ENCODE data around the gene STXBP6. TPM values are rescaled to one million over a fixed set of nuclear protein-coding genes. Genes with fewer than 3 reads are reported as not detected.
"Not testable (repeated sequence)": the region's sequence is repeated elsewhere in the genome, so short reads cannot be mapped to it uniquely, and the experiment has no call there.

Gene STXBP6
- total RNA-seq, 1 donor from 2014 or later = not detected

- Mint-ChIP-seq H3K36me3 (ENCODE audit: low read depth) (no peaks in the 10 kb centered on the region), H3K4me3 (no peak overlapping the region), H3K9me3 (no peaks in the 10 kb centered on the region), H3K4me1 (peaks cover 2% of the 10 kb centered on the region), H3K27me3 (peaks cover 2% of the 10 kb centered on the region), H3K27ac (no peak overlapping the region)
- intact Hi-C loops (cut with micrococcal nuclease) = no loop called here
- no peak for DNase-seq
Measured at GRCh38 chr14:24801024-24801423, 248.9 kb downstream of the STXBP6 start.

GRCh38 chr14:24798911-24799462 is 251.0 kb downstream of the STXBP6 start:
- no peak overlapping the region for H3K27ac Mint-ChIP-seq
- no peak for DNase-seq
- H3K4me3 Mint-ChIP-seq = no peak overlapping the region
- H3K27me3 Mint-ChIP-seq = peaks cover 2% of the 10 kb centered on the region
- H3K36me3 Mint-ChIP-seq (ENCODE audit: low read depth) = no peaks in the 10 kb centered on the region
- no peaks in the 10 kb centered on the region for H3K9me3 Mint-ChIP-seq
- peaks cover 2% of the 10 kb centered on the region for H3K4me1 Mint-ChIP-seq
- intact Hi-C loops (cut with micrococcal nuclease) = no loop called here

DNA sequence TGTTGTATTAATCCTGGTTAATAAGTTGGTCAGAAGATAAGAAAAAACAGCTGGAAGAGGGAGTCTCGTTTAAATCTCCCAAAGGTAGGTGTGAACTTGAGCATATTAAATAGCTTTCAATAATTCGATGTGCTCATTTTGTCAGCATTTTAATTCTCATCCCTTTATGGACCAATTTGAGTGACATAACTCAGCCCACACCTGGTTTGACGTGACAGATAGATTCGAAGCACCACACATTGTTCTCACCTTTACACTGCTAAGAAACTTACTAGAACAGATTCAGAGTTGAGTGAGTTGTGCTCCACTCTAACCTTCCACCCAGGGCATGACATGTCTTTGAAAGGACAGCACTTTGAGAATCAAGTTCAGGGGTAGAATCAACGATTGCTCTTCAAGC is 254.5 kb downstream of the STXBP6 start:
- Mint-ChIP-seq H3K4me1 (peaks cover 2% of the 10 kb centered on the region), H3K36me3 (ENCODE audit: low read depth) (no peaks in the 10 kb centered on the region), H3K9me3 (no peaks in the 10 kb centered on the region), H3K27me3 (peaks cover 2% of the 10 kb centered on the region), H3K27ac (no peak overlapping the region), H3K4me3 (no peak overlapping the region)
- DNase-seq = no peak
- intact Hi-C loops (cut with micrococcal nuclease) = no loop called here

DNA sequence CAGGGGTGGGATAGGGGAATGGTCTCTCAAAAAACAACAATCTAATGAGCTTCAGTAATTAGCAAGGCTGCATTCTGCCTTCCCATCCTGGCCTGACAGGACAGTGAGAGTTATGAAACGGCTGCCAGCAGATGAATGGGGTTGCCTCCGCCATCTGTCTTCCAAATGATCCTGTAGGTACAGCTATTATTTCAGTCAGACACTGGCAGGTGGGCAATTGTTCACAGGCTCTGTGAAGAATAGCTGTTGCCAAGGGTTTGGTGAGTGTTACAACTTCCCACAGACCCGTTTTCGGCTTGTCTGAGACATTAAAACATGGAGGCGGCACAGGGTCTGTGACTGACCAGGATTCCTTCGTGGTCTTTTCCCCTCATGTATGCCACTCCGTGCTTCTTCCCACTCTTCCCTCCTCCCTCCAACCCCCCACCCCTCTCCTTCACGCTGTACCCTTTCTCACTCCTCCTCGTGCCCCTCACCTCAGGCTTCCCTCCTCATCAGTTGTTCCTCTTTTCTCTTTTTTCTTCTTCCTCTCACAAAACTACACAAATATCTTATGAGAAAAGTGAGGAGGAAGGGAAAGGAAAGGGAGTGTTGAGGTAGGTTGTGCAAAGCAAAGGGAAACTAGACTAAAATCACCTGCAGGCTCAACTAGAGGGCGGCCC is 255.2 kb downstream of the STXBP6 start:
- intact Hi-C loops (cut with micrococcal nuclease) = no loop called here
- no peak overlapping the region for H3K27ac Mint-ChIP-seq
- no peaks in the 10 kb centered on the region for H3K36me3 Mint-ChIP-seq (ENCODE audit: low read depth)
- H3K4me3 Mint-ChIP-seq = no peak overlapping the region
- H3K4me1 Mint-ChIP-seq = peaks cover 2% of the 10 kb centered on the region
- H3K27me3 Mint-ChIP-seq = peaks cover 4% of the 10 kb centered on the region
- no peak for DNase-seq
- H3K9me3 Mint-ChIP-seq = no peaks in the 10 kb centered on the region

GRCh38 chr14:24790196-24790595 is 259.8 kb downstream of the STXBP6 start:
- DNase-seq = no peak
- Mint-ChIP-seq H3K36me3 (ENCODE audit: low read depth) (no peaks in the 10 kb centered on the region), H3K27ac (no peak overlapping the region), H3K4me3 (no peak overlapping the region), H3K9me3 (no peaks in the 10 kb centered on the region), H3K4me1 (no peaks in the 10 kb centered on the region), H3K27me3 (peaks cover 13% of the 10 kb centered on the region)
- intact Hi-C loops (cut with micrococcal nuclease) = no loop called here

GRCh38 chr14:24789378-24789884 is 260.5 kb downstream of the STXBP6 start:
- Mint-ChIP-seq H3K4me1 (no peaks in the 10 kb centered on the region), H3K4me3 (no peak overlapping the region), H3K27me3 (peaks cover 13% of the 10 kb centered on the region), H3K36me3 (ENCODE audit: low read depth) (no peaks in the 10 kb centered on the region), H3K27ac (no peak overlapping the region), H3K9me3 (no peaks in the 10 kb centered on the region)
- intact Hi-C loops (cut with micrococcal nuclease) = no loop called here
- DNase-seq = no peak

GRCh38 chr14:24785698-24786097 is 264.2 kb downstream of the STXBP6 start:
- no peaks in the 10 kb centered on the region for H3K9me3 Mint-ChIP-seq
- intact Hi-C loops (cut with micrococcal nuclease) = no loop called here
- no peak for DNase-seq
- no peak overlapping the region for H3K4me3 Mint-ChIP-seq
- H3K27me3 Mint-ChIP-seq = peaks cover 15% of the 10 kb centered on the region
- H3K36me3 Mint-ChIP-seq (ENCODE audit: low read depth) = no peaks in the 10 kb centered on the region
- no peak overlapping the region for H3K27ac Mint-ChIP-seq
- H3K4me1 Mint-ChIP-seq = no peaks in the 10 kb centered on the region

GRCh38 chr14:24784981-24785380 is 265.0 kb downstream of the STXBP6 start:
- peaks cover 13% of the 10 kb centered on the region for H3K27me3 Mint-ChIP-seq
- H3K27ac Mint-ChIP-seq = no peak overlapping the region
- H3K4me1 Mint-ChIP-seq = no peaks in the 10 kb centered on the region
- H3K9me3 Mint-ChIP-seq = no peaks in the 10 kb centered on the region
- no peak for DNase-seq
- intact Hi-C loops (cut with micrococcal nuclease) = no loop called here
- H3K36me3 Mint-ChIP-seq (ENCODE audit: low read depth) = no peaks in the 10 kb centered on the region
- no peak overlapping the region for H3K4me3 Mint-ChIP-seq

GRCh38 chr14:24783791-24784190 is 266.2 kb downstream of the STXBP6 start:
- intact Hi-C loops (cut with micrococcal nuclease) = no loop called here
- Mint-ChIP-seq H3K27me3 (peaks cover 11% of the 10 kb centered on the region), H3K9me3 (no peaks in the 10 kb centered on the region), H3K36me3 (ENCODE audit: low read depth) (no peaks in the 10 kb centered on the region), H3K4me3 (no peak overlapping the region), H3K27ac (no peak overlapping the region), H3K4me1 (no peaks in the 10 kb centered on the region)
- DNase-seq = no peak

DNA sequence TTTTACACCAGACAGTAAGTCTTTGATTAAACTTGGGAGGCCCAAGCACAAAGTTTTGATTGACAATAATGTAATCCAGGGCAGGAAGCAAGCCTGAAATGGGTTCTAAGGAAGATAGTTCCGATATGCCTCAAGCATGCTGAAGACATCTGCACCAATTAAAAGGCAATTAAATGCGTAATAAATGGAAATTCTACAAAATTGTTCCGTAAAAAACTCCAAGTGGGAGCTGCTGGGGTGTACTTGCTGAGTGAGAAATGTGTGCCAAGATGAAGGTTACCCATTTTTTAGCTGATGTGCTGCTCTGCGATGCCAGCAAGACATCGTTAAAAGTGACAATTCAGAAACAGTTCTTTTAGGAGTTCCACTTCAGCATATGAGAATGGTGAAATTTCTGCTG is 269.7 kb downstream of the STXBP6 start:
- Mint-ChIP-seq H3K4me1 (no peaks in the 10 kb centered on the region), H3K9me3 (no peaks in the 10 kb centered on the region), H3K36me3 (ENCODE audit: low read depth) (no peaks in the 10 kb centered on the region), H3K4me3 (no peak overlapping the region), H3K27ac (no peak overlapping the region), H3K27me3 (peaks cover 7% of the 10 kb centered on the region)
- no peak for DNase-seq
- intact Hi-C loops (cut with micrococcal nuclease) = no loop called here

DNA sequence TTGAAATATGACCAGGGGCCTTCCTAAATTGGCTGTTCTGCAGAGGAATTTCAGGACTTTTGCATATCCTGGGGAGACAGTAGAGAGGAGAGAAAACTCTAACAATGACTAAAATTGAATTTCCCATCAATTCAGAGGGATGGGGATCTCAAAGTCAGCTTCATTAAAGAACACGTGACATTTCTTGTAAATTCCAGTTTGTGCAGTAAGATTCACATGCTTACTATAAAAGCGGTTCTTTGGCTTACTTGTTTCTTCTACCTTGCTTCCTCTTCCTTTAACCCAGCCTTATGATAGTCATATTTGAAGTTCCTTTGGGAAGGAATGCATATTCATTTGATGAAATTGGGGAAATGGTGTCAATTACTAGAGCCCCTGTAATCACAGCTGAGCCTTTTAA is 272.3 kb downstream of the STXBP6 start:
- H3K36me3 Mint-ChIP-seq (ENCODE audit: low read depth) = no peaks in the 10 kb centered on the region
- DNase-seq = no peak
- no peaks in the 10 kb centered on the region for H3K4me1 Mint-ChIP-seq
- H3K27me3 Mint-ChIP-seq = peaks cover 13% of the 10 kb centered on the region
- no peak overlapping the region for H3K4me3 Mint-ChIP-seq
- no peaks in the 10 kb centered on the region for H3K9me3 Mint-ChIP-seq
- H3K27ac Mint-ChIP-seq = no peak overlapping the region
- intact Hi-C loops (cut with micrococcal nuclease) = no loop called here

GRCh38 chr14:24775950-24776349 is 274.0 kb downstream of the STXBP6 start:
- intact Hi-C loops (cut with micrococcal nuclease) = no loop called here
- Mint-ChIP-seq H3K9me3 (no peaks in the 10 kb centered on the region), H3K27me3 (peaks cover 21% of the 10 kb centered on the region), H3K4me3 (no peak overlapping the region), H3K27ac (no peak overlapping the region), H3K4me1 (no peaks in the 10 kb centered on the region), H3K36me3 (ENCODE audit: low read depth) (no peaks in the 10 kb centered on the region)
- no peak for DNase-seq

DNA sequence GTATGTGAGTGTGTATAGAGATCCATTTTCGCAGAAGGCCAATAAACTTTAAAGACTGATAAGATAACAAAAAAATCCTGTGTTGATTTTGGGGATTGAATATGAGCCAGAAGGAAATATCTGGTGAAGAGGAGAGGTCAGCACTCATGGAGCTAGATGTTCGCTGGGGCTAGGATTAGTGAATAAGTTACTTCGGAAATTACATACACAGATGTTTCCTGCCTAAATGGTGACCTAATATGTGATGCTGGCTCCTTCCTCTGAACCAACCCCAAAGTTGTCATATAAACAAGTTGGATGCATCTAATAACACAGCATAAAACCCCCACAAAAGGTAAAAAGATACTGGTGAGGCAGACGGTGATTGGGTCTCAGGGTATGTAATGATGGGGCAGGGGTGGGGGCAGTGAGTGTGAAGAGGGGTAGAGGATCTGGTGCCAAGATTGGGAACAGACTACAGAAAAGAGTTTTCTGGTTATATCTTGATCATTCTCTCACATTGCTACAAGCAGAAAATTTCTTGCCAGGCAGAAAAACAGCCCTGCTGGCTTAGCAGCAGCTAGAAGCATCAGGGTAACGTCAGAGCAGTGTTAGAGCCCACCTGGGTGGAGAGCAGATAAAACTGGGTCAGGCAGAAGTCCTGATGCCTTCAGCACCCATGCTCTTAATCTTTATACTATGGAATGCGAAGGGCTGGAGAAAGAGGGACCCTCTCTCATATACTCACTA is 275.6 kb downstream of the STXBP6 start:
- no peak overlapping the region for H3K4me3 Mint-ChIP-seq
- no peak for DNase-seq
- intact Hi-C loops (cut with micrococcal nuclease) = no loop called here
- no peak overlapping the region for H3K27ac Mint-ChIP-seq
- no peaks in the 10 kb centered on the region for H3K4me1 Mint-ChIP-seq
- no peaks in the 10 kb centered on the region for H3K9me3 Mint-ChIP-seq
- H3K27me3 Mint-ChIP-seq = peaks cover 22% of the 10 kb centered on the region
- H3K36me3 Mint-ChIP-seq (ENCODE audit: low read depth) = no peaks in the 10 kb centered on the region

- H3K9me3 Mint-ChIP-seq; H3K27ac Mint-ChIP-seq; H3K4me3 Mint-ChIP-seq; intact Hi-C loops (cut with micrococcal nuclease); H3K36me3 Mint-ChIP-seq (ENCODE audit: low read depth); H3K4me1 Mint-ChIP-seq; DNase-seq: not testable (repeated sequence)
- peaks cover 21% of the 10 kb centered on the region for H3K27me3 Mint-ChIP-seq
Measured at GRCh38 chr14:24773564-24773963, 276.4 kb downstream of the STXBP6 start.

All from activated CD4-positive, alpha-beta T cell treated with anti-CD3 and anti-CD28 coated beads, Interleukin-2, amount 10 ng/mL, durations not matched to agents 24 days and 14 days (primary cell).